ENCODE results near the gene MYO5A. TPM values are rescaled to one million over a fixed set of nuclear protein-coding genes. Genes with fewer than 3 reads are reported as not detected.

Gene MYO5A
- polyA plus RNA-seq, 1 of the 3 experiments (the other 2 are of a cell fraction) = 11.0 TPM

DNA sequence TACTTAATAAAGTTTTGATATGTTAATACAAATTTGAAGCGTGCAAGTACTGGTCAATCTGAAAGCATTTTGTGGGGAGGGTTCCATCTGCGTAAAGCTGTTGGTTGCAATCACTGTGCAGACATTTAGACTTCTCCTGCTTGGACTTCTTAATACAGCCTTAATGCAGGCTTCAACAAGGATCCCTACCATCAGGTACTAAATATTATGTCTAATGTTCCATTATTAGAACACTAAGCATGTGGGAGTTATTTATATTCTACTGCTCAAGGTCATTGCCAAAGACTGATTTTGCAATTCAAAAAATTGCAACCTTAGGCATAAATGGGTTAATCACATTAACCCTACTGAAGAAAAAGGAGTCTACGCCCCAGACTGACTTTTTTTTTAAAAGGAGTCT, 159.2 kb downstream of the MYO5A start:
- Histone ChIP-seq H3F3A (replicated peaks; ENCODE audit: insufficient read depth) (no peaks in the 10 kb centered on the region), H3K79me2 (ENCODE audit: insufficient read depth) (no peaks in the 10 kb centered on the region), H4K20me1 (ENCODE audit: insufficient read depth) (no peaks in the 10 kb centered on the region), H3K9ac (no peak overlapping the region), H3K27ac (ENCODE audit: low read depth in 2 of 2, low read length in 1 of 2) (no peak overlapping the region), H3K27me3 (ENCODE audit: insufficient read depth) (no peaks in the 10 kb centered on the region), H3K9me2 (no peaks in the 10 kb centered on the region), H3K9me3 (no peaks in the 10 kb centered on the region), H3K4me2 (no peak overlapping the region), H2AFZ (ENCODE audit: low read depth) (no peak overlapping the region), H3K4me1 (ENCODE audit: control insufficient read depth in 1 of 2, insufficient read depth in 2 of 2, low read depth in 1 of 2, low read length in 1 of 2) (no peaks in the 10 kb centered on the region), H3K4me3 (ENCODE audit: low read depth in 2 of 2, low read length in 1 of 2) (no peak overlapping the region), H3K36me3 (replicated peaks in 1 of 2; ENCODE audit: control insufficient read depth in 1 of 2, insufficient read depth in 2 of 2, low read length in 1 of 2) (peaks cover 33 to 41% of the 10 kb centered on the region in 2 experiments)
- ChIA-PET CTCF (interaction anchor here (0.9 kb wide), 1 partner anchor 14 kb away, joined by 3 read pairs; no protein-coding TSS in a partner anchor), POLR2A (interaction anchor here (1.1 kb wide), 1 partner anchor 11 kb away, joined by 3 read pairs; no protein-coding TSS in a partner anchor)
- no peak for DNase-seq
- WGBS (ENCODE audit: low lambda C conversion rate) = 96% methylated on average over 3 of the region's 3 CpGs
- TF ChIP-seq, protein P1, sequence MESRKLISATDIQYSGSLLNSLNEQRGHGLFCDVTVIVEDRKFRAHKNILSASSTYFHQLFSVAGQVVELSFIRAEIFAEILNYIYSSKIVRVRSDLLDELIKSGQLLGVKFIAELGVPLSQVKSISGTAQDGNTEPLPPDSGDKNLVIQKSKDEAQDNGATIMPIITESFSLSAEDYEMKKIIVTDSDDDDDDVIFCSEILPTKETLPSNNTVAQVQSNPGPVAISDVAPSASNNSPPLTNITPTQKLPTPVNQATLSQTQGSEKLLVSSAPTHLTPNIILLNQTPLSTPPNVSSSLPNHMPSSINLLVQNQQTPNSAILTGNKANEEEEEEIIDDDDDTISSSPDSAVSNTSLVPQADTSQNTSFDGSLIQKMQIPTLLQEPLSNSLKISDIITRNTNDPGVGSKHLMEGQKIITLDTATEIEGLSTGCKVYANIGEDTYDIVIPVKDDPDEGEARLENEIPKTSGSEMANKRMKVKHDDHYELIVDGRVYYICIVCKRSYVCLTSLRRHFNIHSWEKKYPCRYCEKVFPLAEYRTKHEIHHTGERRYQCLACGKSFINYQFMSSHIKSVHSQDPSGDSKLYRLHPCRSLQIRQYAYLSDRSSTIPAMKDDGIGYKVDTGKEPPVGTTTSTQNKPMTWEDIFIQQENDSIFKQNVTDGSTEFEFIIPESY (IDR thresholded peaks at IDR 0.05; ENCODE audit: borderline replicate concordance, low read depth) = no peak
- TF ChIP-seq FOXJ3 (CRISPR knock-in tag; IDR thresholded peaks at IDR 0.05) (no peak), YY1 (IDR thresholded peaks at IDR 0.05; ENCODE audit: low read depth) (no peak), GABPA (IDR thresholded peaks at IDR 0.05; ENCODE audit: low read depth) (no peak), TCF12 (IDR thresholded peaks at IDR 0.05) (no peak), EZH2phosphoT487 (IDR thresholded peaks at IDR 0.05; ENCODE audit: borderline replicate concordance, low read depth) (no peak), RAD21 (IDR thresholded peaks at IDR 0.05; ENCODE audit: low read length) (no peak), FOSL2 (IDR thresholded peaks at IDR 0.05; ENCODE audit: borderline replicate concordance, low read depth) (no peak), TEAD4 (IDR thresholded peaks at IDR 0.05; ENCODE audit: borderline replicate concordance, insufficient read depth) (no peak), RXRA (IDR thresholded peaks at IDR 0.05; ENCODE audit: borderline replicate concordance, low read depth) (no peak), JUND (IDR thresholded peaks at IDR 0.05) (no peak), GATA2 (CRISPR knock-in tag; IDR thresholded peaks at IDR 0.05) (no peak), NFIC (IDR thresholded peaks at IDR 0.05; ENCODE audit: borderline replicate concordance) (no peak)
- TF ChIP-seq, protein P2, sequence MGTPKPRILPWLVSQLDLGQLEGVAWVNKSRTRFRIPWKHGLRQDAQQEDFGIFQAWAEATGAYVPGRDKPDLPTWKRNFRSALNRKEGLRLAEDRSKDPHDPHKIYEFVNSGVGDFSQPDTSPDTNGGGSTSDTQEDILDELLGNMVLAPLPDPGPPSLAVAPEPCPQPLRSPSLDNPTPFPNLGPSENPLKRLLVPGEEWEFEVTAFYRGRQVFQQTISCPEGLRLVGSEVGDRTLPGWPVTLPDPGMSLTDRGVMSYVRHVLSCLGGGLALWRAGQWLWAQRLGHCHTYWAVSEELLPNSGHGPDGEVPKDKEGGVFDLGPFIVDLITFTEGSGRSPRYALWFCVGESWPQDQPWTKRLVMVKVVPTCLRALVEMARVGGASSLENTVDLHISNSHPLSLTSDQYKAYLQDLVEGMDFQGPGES (IDR thresholded peaks at IDR 0.05; ENCODE audit: low read depth, low read length) = no peak
- TF ChIP-seq, protein P3, sequence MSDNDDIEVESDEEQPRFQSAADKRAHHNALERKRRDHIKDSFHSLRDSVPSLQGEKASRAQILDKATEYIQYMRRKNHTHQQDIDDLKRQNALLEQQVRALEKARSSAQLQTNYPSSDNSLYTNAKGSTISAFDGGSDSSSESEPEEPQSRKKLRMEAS (IDR thresholded peaks at IDR 0.05; ENCODE audit: low read depth) = no peak
- TF ChIP-seq, protein P4, sequence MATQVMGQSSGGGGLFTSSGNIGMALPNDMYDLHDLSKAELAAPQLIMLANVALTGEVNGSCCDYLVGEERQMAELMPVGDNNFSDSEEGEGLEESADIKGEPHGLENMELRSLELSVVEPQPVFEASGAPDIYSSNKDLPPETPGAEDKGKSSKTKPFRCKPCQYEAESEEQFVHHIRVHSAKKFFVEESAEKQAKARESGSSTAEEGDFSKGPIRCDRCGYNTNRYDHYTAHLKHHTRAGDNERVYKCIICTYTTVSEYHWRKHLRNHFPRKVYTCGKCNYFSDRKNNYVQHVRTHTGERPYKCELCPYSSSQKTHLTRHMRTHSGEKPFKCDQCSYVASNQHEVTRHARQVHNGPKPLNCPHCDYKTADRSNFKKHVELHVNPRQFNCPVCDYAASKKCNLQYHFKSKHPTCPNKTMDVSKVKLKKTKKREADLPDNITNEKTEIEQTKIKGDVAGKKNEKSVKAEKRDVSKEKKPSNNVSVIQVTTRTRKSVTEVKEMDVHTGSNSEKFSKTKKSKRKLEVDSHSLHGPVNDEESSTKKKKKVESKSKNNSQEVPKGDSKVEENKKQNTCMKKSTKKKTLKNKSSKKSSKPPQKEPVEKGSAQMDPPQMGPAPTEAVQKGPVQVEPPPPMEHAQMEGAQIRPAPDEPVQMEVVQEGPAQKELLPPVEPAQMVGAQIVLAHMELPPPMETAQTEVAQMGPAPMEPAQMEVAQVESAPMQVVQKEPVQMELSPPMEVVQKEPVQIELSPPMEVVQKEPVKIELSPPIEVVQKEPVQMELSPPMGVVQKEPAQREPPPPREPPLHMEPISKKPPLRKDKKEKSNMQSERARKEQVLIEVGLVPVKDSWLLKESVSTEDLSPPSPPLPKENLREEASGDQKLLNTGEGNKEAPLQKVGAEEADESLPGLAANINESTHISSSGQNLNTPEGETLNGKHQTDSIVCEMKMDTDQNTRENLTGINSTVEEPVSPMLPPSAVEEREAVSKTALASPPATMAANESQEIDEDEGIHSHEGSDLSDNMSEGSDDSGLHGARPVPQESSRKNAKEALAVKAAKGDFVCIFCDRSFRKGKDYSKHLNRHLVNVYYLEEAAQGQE (IDR thresholded peaks at IDR 0.05; ENCODE audit: low read depth, low read length) = no peak

All from SK-N-SH (cell line).